G401 (cell line): ENCODE results near the gene GPC4. TPM values are rescaled to one million over a fixed set of nuclear protein-coding genes. Genes with fewer than 3 reads are reported as not detected.
A peak's percentile ranks its signal among the peaks of the same experiment; 100 is the strongest.

ENCODE experiments used
- DNase-seq: peaks from one replicate; pipeline ENCODE4 v3.0.0-alpha.2; 2015; ENCODE audit warnings: low spot score
- in situ Hi-C: cut with HindIII; loops from 2 replicates; pipeline ENCODE4 v1.10.0; 2016; ENCODE audit warnings: low sequenced_read_pairs, mixed read lengths
- total RNA-seq: library from RNA; depleted of rRNA; stranded (reverse); fragments of >200 nt; shearing (Covaris generic); gene quantifications from 2 replicates; pipeline ENCODE4 v1.2.3, GENCODE V29; 2014

Gene GPC4
- total RNA-seq, 1 experiment from 2014 or later, result 28.1 TPM

DNA sequence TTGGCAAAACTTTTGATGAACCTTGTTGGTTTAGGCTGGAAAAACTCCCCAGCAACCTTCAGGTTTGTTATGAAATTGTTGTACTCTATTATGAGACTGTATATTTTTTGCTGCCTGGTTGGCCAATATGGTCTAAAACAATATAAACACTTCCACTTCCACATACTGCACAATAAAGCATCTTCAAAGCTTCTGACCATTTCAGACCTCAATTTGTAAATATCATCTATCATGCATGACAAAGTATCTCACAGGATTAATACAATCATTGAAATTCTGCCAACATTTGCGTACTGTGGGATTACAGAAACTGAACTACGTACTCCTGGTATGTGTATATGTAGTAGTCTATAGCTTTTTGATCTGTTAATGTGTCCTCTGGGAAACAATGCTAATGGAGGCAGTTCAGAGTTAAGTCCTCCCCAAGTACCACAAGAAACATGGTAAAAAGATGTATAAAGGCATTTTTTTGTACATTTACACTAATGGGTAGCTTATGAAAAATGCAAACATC is 40.4 kb downstream of the GPC4 start:
- in situ Hi-C loops, result no loop called here

DNA sequence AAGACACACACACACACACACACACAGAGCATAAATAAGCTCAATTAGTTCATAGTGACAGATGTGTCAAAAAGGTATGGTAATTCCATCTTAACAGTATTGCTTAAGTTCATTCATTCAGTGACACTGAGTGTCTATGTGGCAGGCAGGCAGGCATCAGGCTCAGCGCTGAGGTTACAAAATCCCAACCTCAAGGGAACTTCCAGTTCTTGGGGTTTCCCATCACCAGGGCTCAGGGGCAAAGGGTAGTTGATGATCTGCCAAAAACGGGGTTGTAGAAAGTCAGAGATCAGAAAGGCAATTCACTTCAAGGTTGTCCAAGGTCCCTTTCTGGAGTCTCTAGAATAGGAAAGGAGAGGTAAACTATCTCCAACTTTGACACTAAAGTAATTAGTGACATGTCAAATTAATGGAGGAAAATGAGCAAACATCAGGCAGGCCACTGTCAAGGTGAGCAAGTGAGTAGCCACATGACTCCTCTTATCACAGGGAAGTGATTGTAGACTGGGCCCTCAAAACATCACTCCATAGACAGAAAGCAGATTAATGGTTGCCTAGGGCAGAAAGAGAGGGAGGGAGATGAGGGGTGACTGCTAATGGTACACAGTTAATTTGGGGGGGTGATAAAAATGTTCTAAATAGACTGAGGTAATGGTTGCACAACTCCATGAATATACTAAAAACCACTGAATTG is 41.8 kb downstream of the GPC4 start:
- DNase-seq, result no peak

More for the DNA sequence above, 40.4 kb downstream of the GPC4 start:
- no peak for DNase-seq

DNA sequence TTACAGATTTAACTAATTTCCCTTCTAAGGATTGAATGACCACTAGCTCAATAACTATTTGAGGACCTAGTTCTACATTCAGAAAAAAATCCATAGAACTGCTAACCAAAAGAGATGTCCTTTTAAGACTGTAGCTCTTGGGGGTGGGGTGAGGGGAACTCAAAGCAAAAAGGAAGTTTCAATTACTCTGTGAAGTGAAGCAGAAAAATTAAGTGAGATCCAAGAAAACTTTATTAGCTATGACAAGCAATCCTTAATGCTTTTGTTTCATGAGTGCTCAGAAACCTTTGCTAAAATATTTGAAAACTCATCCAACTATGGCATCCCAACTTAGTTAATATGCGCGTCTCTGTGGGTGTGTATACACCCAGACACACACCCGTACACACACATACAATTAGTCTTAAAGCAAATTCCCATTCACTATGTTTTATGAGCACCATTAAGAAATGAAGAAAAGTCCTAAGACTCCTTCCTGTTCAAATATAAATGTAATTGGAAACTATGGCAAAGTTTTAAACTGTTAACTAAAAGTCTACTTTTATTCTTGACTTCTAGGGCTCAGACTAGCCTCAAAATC is 44.5 kb downstream of the GPC4 start:
- in situ Hi-C loops, result no loop called here

More for the DNA sequence above, 41.8 kb downstream of the GPC4 start:
- in situ Hi-C loops, result no loop called here

DNA sequence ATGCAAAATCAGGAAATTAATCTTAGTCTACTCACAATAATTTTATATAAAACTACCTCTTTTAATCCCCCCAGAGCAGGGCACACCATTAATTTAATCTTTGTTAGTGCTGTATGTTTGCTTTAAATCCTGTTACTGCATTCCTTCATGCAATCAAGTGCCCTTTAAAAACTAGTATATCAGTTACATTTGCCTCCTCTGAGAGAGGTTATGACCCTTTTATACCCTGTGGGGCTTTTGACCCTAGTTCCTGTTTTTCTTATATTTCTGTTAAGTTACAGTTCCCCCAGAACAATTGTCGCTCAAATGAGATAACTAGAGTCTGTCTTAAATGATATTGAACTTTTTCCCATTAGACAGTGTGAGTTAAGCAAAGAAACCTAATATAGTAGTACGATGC is 46.2 kb downstream of the GPC4 start:
- no peak for DNase-seq

More for the DNA sequence above, 44.5 kb downstream of the GPC4 start:
- DNase-seq, result no peak

DNA sequence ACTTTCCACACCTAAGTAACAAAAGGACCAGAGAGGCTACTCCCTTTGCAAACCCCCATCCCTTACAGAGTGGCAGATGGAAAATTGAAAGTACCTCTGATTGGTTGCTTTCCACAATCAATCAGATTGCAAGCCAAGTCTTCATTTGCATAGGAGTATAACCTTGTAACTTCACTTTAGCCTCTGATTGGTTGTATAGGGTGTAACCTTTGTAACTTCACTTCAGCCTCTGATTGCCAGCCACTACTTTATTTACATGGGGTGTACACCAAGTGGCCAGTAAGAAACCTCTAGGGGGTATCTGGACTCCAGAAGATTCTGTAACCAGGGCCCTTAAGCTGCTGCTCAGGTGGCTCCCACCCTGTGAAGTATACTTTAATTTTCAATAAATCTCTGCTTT is 48.6 kb downstream of the GPC4 start:
- in situ Hi-C loops, result no loop called here
- no peak for DNase-seq

More for the DNA sequence above, 46.2 kb downstream of the GPC4 start:
- in situ Hi-C loops, result no loop called here

DNA sequence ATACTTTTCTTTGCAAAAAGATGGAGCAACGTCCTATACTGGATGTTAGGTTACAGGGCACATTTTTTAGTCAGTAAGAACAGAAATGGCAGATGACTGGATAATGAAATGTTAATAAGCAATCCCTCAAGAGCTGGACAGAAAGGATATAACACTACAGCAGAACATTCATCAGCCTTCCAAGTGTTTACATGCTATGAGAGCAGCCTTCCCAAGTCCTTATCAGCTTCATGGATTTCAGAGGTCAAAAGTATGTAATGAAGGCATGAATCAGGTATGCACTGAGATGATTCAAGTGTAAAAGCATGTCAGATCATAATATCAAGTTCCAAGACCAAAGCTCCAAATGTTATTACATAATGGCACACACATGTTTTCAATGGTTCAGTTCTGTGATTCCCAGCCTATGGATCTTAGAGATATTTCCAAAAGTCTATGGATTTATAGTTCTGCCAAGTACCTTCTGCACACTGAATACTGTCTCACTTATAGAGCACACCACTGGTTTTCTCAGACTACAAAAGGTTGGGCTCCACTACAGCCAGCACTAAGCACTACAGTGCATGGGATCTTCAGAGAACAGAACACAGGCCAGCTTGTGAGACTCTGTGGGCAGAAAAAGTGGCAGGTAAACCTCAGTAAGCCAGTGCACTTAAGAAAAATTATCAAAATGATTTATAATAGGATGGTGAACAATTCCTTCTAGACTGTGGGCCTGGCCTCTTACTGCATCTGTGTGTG is 49.2 kb downstream of the GPC4 start:
- no peak for DNase-seq
- in situ Hi-C loops, result no loop called here

DNA sequence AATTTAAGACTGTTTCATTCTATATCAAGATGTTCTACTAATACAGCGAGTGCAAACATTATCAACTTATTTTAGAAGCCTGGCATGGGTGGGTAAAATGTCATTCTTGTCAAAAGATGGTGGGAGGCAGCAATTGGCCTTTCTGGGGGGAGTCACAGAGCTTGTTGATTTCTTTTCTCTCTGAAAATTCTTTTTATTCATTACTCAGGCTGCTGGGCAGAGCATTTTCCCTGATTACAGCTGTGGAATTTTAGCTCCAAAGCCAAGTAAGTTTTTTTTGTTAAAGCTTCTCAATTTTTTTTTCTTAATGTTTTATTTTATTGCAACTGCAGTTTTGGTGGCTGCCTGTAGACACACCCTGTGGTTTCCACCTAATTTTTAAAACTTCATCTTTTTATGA is 50.4 kb downstream of the GPC4 start:
- DNase-seq, result no peak
- in situ Hi-C loops, result no loop called here

DNA sequence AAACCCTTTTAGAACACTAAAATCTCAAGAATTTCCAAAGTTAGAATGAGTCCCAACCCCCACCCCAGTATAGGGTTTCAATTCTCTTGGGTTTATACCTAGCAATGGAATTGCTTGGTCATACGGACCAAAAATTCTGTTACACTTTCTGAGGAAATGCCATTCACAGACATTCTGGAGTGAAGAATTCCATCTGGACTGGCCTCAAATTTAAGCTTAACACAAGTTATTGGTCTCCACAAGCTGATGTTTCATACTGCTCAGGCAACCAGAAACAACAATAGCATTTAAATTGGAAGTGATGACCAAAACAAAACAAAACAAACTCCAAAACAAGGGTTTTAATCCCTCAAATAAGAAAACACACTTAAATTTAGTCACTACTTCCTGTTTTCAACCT is 51.1 kb downstream of the GPC4 start:
- in situ Hi-C loops, result no loop called here
- DNase-seq, result no peak

DNA sequence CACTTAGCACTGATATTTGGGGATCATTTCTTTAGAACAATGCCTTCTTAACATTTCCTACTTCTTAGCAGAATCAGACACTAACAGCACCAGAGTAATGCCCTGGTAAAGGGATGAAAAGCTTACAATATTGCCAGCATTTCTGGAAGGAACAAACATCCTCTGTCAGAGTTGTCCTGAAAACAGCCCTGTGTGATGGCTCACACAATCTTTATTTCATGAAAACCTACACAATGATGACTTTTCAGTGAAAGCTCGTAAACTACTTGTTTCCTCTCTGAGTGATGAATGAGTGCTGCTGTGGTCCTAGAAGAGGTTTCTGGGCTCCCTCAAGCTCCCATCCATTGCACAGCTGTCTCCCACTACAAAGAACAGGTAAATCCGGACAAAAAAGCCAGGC is 52.8 kb downstream of the GPC4 start:
- DNase-seq, result no peak
- in situ Hi-C loops, result no loop called here

DNA sequence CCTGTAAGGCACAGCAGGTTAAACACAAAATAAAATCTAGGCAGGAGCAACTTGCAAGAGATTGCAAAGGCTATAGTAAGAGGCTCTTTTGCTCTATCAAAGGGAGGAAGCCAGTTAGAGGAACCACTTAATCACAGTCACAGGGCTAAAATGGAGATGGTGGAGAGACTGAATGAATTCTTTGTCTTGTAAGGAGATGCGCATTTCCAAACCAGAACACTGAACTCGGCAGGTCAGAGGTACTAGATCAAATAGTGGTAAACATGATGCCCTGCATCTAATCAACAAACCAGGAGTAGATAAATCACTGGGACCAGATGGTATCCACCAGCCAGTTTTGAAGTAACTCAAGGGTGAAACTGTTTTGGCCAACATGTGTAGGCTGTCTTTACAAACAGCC is 55.8 kb downstream of the GPC4 start:
- no peak for DNase-seq
- in situ Hi-C loops, result no loop called here

DNA sequence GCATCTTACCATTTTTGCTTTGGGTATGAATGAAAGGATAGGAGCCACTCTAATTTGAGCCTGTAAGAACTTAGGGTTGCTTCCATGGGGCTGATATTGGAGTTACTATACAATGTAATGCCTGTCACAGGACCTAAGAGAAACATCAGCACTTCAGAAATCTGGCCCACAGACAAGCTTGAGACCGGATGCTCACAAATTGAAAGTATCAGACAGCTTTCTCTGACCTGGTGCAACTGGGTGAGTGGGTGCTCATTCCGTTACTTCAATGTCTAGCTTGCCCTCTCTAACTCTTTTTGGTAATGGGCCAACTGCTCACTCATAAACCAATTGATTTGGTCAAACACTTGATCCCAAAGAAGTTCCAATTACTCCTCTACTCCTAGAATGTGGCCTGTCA is 62.1 kb downstream of the GPC4 start:
- in situ Hi-C loops, result no loop called here
- DNase-seq, result no peak

DNA sequence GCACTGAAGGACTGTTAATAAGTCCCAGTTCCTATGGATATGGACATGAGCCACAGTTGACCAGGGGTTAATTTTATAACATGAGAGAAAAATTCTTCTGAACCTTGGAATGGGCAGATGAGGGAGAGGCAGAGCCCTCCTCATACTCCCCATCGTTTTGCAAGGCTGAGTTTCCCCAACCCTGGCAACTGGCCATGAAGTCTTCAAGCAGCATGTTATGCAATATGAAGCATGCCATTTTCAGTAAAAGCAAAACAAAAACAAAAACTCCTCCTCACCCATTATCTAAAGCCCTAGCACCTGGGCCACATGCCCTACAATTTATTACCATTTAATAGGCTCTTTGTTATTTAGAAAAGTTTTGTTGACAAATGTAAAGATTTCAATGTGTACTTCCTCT is 64.5 kb downstream of the GPC4 start:
- DNase-seq, result no peak
- in situ Hi-C loops, result no loop called here

DNA sequence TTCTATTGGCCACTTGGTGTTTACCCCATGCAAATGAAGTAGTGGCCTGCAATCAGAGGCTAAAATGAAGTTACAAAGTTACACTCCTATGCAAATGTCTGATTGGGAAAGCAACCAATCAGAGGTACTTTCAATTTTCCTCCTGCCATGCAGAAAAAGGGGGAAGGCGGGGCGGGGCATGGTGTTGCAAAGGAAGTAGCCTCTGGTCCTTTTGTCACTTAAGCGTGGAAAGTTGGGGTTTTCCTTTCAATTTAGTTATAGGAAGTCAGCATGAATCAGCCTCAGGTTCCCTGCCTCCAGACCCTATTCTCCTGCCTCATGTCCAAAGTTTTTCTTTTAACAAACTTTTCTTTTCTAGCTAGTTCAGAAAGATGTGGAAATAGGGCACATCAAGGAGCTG is 69.3 kb downstream of the GPC4 start:
- in situ Hi-C loops, result no loop called here
- DNase-seq, result no peak

DNA sequence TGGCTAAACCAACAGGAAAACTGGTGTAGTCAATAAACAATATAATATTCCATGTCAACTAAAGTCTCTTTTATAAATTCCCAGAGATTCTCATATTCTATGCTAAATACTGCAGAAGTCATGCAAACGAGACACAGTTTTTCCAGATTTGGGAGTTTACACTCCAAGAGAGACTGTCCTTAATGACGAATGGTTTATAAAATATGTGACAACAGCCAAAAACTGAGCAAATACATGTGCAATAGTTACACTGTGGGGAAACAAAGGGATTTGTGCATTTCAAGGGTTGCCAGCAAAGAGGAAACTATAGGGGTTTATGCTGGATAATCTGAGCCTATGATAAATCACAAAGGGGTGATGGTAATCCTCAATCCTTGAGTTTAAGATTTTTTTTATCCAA is 75.7 kb downstream of the GPC4 start:
- in situ Hi-C loops, result no loop called here
- no peak for DNase-seq

DNA sequence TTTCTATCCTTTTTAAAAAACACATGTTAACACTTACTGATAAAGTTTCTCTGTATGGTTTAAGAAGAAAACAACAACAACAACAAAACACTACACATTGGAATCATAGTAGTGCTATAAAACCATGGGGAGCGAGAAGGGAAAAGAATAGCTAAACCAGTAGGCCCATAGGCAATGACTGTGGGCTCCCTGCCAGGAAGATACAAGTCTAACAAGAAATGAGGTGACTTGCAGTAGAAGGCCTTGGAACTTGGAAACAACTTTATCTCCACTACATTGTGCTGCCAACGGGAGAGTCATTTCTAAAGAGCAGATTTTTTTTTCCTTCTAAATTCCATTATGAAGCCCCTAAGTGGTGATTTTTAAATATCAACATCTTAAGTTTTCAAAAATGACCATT is 78.0 kb downstream of the GPC4 start:
- DNase-seq, result no peak
- in situ Hi-C loops, result no loop called here

DNA sequence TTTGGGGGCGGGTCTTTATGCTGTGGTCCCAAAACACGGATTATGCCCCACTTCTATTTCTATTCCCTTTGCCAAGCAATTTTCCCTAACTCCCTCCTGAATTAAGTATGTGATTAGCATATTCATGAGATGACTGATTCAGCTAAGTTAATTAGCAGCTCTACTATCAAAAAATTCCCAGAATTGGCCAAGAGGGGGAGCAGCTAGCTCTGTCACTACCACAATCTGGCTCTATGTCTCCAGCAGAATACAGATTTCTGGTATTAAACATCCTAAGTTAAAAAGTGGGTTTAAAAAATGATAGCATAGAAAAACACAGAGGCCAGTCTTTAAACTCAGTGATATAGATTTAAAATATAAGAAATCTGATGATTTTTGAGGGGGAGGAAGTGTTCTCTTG is 80.3 kb downstream of the GPC4 start:
- DNase-seq, result peak; percentile 17
- in situ Hi-C loops, result no loop called here

DNA sequence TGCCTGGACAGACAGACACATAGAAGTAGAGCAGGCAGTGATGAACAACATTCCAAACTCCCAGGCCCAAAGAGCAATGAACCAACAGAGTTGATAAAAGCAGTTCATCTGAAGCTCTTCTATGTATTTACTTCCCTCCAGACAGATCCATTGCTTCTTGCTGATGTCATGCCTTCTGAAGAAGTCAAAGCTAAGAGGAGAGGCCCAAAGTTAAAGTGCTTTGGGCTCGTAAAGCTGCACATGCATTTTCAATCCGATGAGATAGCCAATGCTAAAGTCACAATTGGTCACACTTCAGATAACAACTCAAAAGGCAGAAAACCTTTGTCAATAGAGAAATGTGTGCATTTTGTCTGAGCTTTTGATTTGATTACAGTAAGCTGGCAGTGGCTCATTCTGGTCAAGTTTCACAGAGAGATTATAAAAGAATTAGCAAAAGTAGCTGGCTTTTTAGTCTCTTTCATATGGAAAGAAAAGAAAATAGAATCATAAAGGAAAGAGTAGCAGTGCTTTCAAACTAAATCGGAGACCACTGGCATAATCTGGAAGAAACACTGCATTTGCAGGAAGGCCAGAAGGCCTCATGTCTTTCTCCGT is 82.0 kb downstream of the GPC4 start:
- in situ Hi-C loops, result no loop called here

DNA sequence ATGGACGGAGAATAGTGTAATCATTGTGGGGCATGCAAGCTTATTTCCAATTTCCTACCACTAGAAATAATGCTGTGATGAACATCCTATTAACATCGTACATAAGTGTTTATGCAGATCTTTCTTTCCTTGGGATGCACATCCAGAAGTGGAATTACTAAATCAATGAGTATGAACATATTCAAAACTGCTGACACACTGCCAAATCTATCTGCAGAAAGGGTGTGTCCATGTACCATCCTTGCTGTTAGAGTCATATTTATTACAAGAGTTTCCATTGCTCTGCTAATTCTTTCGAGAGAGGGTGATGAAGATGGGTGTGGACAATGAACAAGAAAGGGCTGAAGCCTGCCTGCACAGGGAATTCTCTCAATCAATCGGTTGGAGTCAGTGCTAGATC is 82.6 kb downstream of the GPC4 start:
- in situ Hi-C loops, result no loop called here
- DNase-seq, result no peak

More for the DNA sequence above, 82.0 kb downstream of the GPC4 start:
- no peak for DNase-seq

DNA sequence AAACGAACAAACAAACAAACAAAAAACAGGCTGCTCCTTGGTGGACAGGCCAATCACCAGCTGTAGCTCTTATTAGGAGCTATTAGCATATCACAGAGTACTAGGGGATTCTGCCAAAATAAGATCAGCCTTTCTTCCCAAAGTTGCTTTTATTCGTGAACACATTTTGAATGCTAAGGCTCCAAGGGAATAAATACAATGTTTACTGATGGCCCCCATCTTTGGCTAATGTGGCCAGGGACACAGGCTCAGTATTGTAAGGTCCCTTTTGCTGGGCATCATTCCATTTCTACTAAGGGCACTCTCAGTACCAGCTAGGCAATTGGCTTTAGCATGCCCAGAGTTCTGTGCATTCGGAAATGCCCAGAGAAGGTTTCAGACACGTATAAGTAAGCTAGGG is 84.3 kb downstream of the GPC4 start:
- DNase-seq, result peak; percentile 2
- in situ Hi-C loops, result no loop called here

DNA sequence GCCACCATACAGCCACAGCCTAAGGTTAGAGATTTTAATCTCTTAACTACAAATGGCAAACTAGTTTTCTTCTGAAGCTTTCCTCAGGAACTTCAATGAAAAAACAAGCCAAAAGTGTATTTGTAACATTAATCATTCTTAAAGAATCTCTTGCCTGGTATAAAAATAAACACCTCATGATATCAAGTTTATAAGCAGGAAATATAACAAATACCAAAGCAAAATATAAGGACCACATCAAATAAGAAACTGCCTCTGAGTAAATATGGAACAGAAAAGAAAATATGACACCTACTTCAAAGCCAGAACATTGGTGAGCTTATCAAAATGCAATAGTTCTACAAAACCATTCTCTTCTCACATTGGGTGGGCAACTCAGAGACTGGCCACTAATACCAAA is 89.9 kb downstream of the GPC4 start:
- DNase-seq, result no peak
- in situ Hi-C loops, result no loop called here
